ENCODE measurements around the gene AWAT1.

- no peak for TF ChIP-seq GATA3 (IDR thresholded peaks at IDR 0.05; ENCODE audit: low read depth, low read length)
- TF ChIP-seq GATA2 (IDR thresholded peaks at IDR 0.05; ENCODE audit: low read depth, low read length): no peak
Observed at GRCh38 chrX:70244881-70245280, 10.4 kb downstream of the AWAT1 start.

Measured in SH-SY5Y (cell line).